Stimulated activated naive B cell treated with anti-CD40 and anti-IgM and Interleukin-4, amounts not matched to agents 10 μg/mL and 1 μg/mL and 100 μg/mL, for 72 hours (primary cell): ENCODE data around the gene CNTNAP3.
A peak's percentile ranks its signal among the peaks of the same experiment; 100 is the strongest.
"Not testable (repeated sequence)": the region's sequence is repeated elsewhere in the genome, so short reads cannot be mapped to it uniquely, and the experiment has no call there.

Experiments used
- ATAC-seq, 2 donors: fragments of 150-1000 bp; cut with Tn5 transposase; replicated peaks; 2 replicates each; pipeline ENCODE4 v1.10.0; 2021; ENCODE audit warnings: moderate library complexity in 1 of 2
- DNase-seq: peaks from one replicate; pipeline ENCODE4 v3.0.0; 2021
- H3K27ac Mint-ChIP-seq: one replicate; pipeline ENCODE4 v1.8.0; 2022; ENCODE audit warnings: mild to moderate bottlenecking, mixed read lengths
- H3K27me3 Mint-ChIP-seq, 2 donors: one replicate each; pipeline ENCODE4 v1.8.0; 2022; ENCODE audit warnings: mixed read lengths in 2 of 2
- H3K36me3 Mint-ChIP-seq, 2 donors: one replicate each; pipeline ENCODE4 v1.8.0; 2022; ENCODE audit warnings: mixed read lengths in 2 of 2, mild to moderate bottlenecking in 1 of 2
- H3K4me1 Mint-ChIP-seq, 2 donors: one replicate each; pipeline ENCODE4 v1.8.0; 2022; ENCODE audit warnings: mixed read lengths in 2 of 2, mild to moderate bottlenecking in 1 of 2
- H3K4me3 Mint-ChIP-seq, 2 donors: one replicate each; pipeline ENCODE4 v1.8.0; 2022; ENCODE audit warnings: mild to moderate bottlenecking in 2 of 2, mixed read lengths in 2 of 2, moderate library complexity in 1 of 2
- H3K9me3 Mint-ChIP-seq, 2 donors: one replicate each; pipeline ENCODE4 v1.8.0; 2022; ENCODE audit warnings: mixed read lengths in 2 of 2, mild to moderate bottlenecking in 1 of 2

Gene CNTNAP3

GRCh38 chr9:39287980-39288379 lies at the start of gene CNTNAP3:
Gene CNTNAP3, minus strand, starts transcription at chr9:39288167. Its CDS starts 103 bp downstream, at chr9:39288064.
- DNase-seq, H3K27me3 Mint-ChIP-seq, H3K27ac Mint-ChIP-seq, ATAC-seq, H3K36me3 Mint-ChIP-seq, H3K4me1 Mint-ChIP-seq, H3K9me3 Mint-ChIP-seq: not testable (repeated sequence)
- peak within 1 kb of the TSS; percentile 19 to 60 for H3K4me3 Mint-ChIP-seq

GRCh38 chr9:39279995-39280394 lies 8.0 kb downstream of the CNTNAP3 start:
- ATAC-seq, H3K9me3 Mint-ChIP-seq, H3K4me3 Mint-ChIP-seq: not testable (repeated sequence)

GRCh38 chr9:39242513-39242912 lies 45.5 kb downstream of the CNTNAP3 start:
- H3K4me1 Mint-ChIP-seq, H3K27ac Mint-ChIP-seq, H3K36me3 Mint-ChIP-seq, DNase-seq, H3K27me3 Mint-ChIP-seq, H3K4me3 Mint-ChIP-seq, H3K9me3 Mint-ChIP-seq, ATAC-seq: not testable (repeated sequence)

More at GRCh38 chr9:39279995-39280394, 8.0 kb downstream of the CNTNAP3 start:
- DNase-seq, H3K36me3 Mint-ChIP-seq, H3K27me3 Mint-ChIP-seq, H3K27ac Mint-ChIP-seq, H3K4me1 Mint-ChIP-seq: not testable (repeated sequence)

- H3K36me3 Mint-ChIP-seq, ATAC-seq, DNase-seq, H3K27ac Mint-ChIP-seq, H3K27me3 Mint-ChIP-seq, H3K9me3 Mint-ChIP-seq, H3K4me3 Mint-ChIP-seq, H3K4me1 Mint-ChIP-seq: not testable (repeated sequence)
Observed at GRCh38 chr9:39232130-39232991, 55.6 kb downstream of the CNTNAP3 start.

- not testable (repeated sequence) for H3K36me3 Mint-ChIP-seq, DNase-seq, H3K4me3 Mint-ChIP-seq, H3K27ac Mint-ChIP-seq, H3K4me1 Mint-ChIP-seq, ATAC-seq, H3K27me3 Mint-ChIP-seq, H3K9me3 Mint-ChIP-seq
Observed at GRCh38 chr9:39215976-39216375, 72.0 kb downstream of the CNTNAP3 start.

- ATAC-seq, H3K4me3 Mint-ChIP-seq, H3K27me3 Mint-ChIP-seq, H3K36me3 Mint-ChIP-seq, H3K9me3 Mint-ChIP-seq, H3K4me1 Mint-ChIP-seq, H3K27ac Mint-ChIP-seq, DNase-seq: not testable (repeated sequence)
Observed at GRCh38 chr9:39209773-39210172, 78.2 kb downstream of the CNTNAP3 start.

- H3K9me3 Mint-ChIP-seq, H3K27ac Mint-ChIP-seq, ATAC-seq, H3K36me3 Mint-ChIP-seq, H3K4me1 Mint-ChIP-seq, H3K4me3 Mint-ChIP-seq, DNase-seq, H3K27me3 Mint-ChIP-seq: not testable (repeated sequence)
Observed at GRCh38 chr9:39206643-39207042, 81.3 kb downstream of the CNTNAP3 start.

GRCh38 chr9:39205842-39206241 lies 82.1 kb downstream of the CNTNAP3 start:
- H3K27me3 Mint-ChIP-seq, DNase-seq, H3K4me3 Mint-ChIP-seq, H3K36me3 Mint-ChIP-seq, H3K9me3 Mint-ChIP-seq, H3K27ac Mint-ChIP-seq, H3K4me1 Mint-ChIP-seq, ATAC-seq: not testable (repeated sequence)

- not testable (repeated sequence) for DNase-seq, H3K4me1 Mint-ChIP-seq, ATAC-seq, H3K36me3 Mint-ChIP-seq, H3K9me3 Mint-ChIP-seq, H3K27ac Mint-ChIP-seq, H3K27me3 Mint-ChIP-seq, H3K4me3 Mint-ChIP-seq
Observed at GRCh38 chr9:39200412-39200811, 87.6 kb downstream of the CNTNAP3 start.

- not testable (repeated sequence) for H3K4me3 Mint-ChIP-seq, H3K27me3 Mint-ChIP-seq, DNase-seq, H3K36me3 Mint-ChIP-seq, H3K27ac Mint-ChIP-seq, H3K4me1 Mint-ChIP-seq, ATAC-seq, H3K9me3 Mint-ChIP-seq
Observed at GRCh38 chr9:39198000-39198709, 89.8 kb downstream of the CNTNAP3 start.

GRCh38 chr9:39171370-39171769 lies 116.6 kb downstream of the CNTNAP3 start:
- H3K27me3 Mint-ChIP-seq, H3K9me3 Mint-ChIP-seq, H3K36me3 Mint-ChIP-seq, H3K27ac Mint-ChIP-seq, ATAC-seq, H3K4me1 Mint-ChIP-seq, H3K4me3 Mint-ChIP-seq, DNase-seq: not testable (repeated sequence)

- not testable (repeated sequence) for DNase-seq, H3K4me3 Mint-ChIP-seq, H3K27me3 Mint-ChIP-seq, H3K4me1 Mint-ChIP-seq, H3K36me3 Mint-ChIP-seq, H3K27ac Mint-ChIP-seq, H3K9me3 Mint-ChIP-seq, ATAC-seq
Observed at GRCh38 chr9:39157714-39158113, 130.3 kb downstream of the CNTNAP3 start.

- H3K9me3 Mint-ChIP-seq, H3K27me3 Mint-ChIP-seq, H3K27ac Mint-ChIP-seq: not testable (repeated sequence)
Observed at GRCh38 chr9:39132826-39133552, 155.0 kb downstream of the CNTNAP3 start.

GRCh38 chr9:39121401-39121800 lies 166.6 kb downstream of the CNTNAP3 start:
- ATAC-seq, H3K9me3 Mint-ChIP-seq, DNase-seq, H3K27ac Mint-ChIP-seq, H3K36me3 Mint-ChIP-seq, H3K4me1 Mint-ChIP-seq, H3K4me3 Mint-ChIP-seq, H3K27me3 Mint-ChIP-seq: not testable (repeated sequence)

More at GRCh38 chr9:39132826-39133552, 155.0 kb downstream of the CNTNAP3 start:
- not testable (repeated sequence) for H3K36me3 Mint-ChIP-seq, ATAC-seq, DNase-seq, H3K4me3 Mint-ChIP-seq, H3K4me1 Mint-ChIP-seq
